ENCODE results near the gene SNRPN. TPM values are rescaled to one million over a fixed set of nuclear protein-coding genes. Genes with fewer than 3 reads are reported as not detected.

SNRPN gene
- total RNA-seq, 1 experiment from 2014 or later, result 2.0 TPM

GRCh38 chr15:24944954-24945353, 9.8 kb upstream of the SNRPN start:
- TF ChIP-seq JUND (IDR thresholded peaks at IDR 0.05), result no peak
- TF ChIP-seq EZH2phosphoT487 (IDR thresholded peaks at IDR 0.05; ENCODE audit: borderline replicate concordance), result no peak
- no peak for TF ChIP-seq EGR1 (IDR thresholded peaks at IDR 0.05; ENCODE audit: low read depth)
- TF ChIP-seq ZBTB33 (IDR thresholded peaks at IDR 0.05; ENCODE audit: extremely low read depth, insufficient replicate concordance, low read length), result no peak
- no peak for TF ChIP-seq ZNF274 (IDR thresholded peaks at IDR 0.05; ENCODE audit: low read depth, low read length)
- no peak for TF ChIP-seq MAX (IDR thresholded peaks at IDR 0.05)
- Histone ChIP-seq H3K4me3 (replicated peaks in 1 of 2; ENCODE audit: low read depth in 1 of 2, low read length in 2 of 2) (no peak overlapping the region), H3K4me1 (ENCODE audit: control insufficient read depth in 1 of 2, insufficient read depth in 2 of 2, low read length in 2 of 2) (no peaks in the 10 kb centered on the region), H3K36me3 (ENCODE audit: control insufficient read depth in 1 of 2, insufficient read depth in 2 of 2, low read length in 2 of 2) (no peaks in the 10 kb centered on the region), H3K27ac (ENCODE audit: low read depth, low read length) (no peak overlapping the region), H3K79me2 (ENCODE audit: insufficient read depth, low read length) (no peaks in the 10 kb centered on the region), H3K9ac (ENCODE audit: low read length) (no peak overlapping the region), H4K20me1 (ENCODE audit: insufficient read depth) (no peaks in the 10 kb centered on the region), H3K9me3 (ENCODE audit: control insufficient read depth in 1 of 2, insufficient read depth in 1 of 2, low read depth in 1 of 2, low read length in 2 of 2) (peaks cover 11 to 19% of the 10 kb centered on the region in 2 experiments; a peak in 2 of 4 replicates), H3K27me3 (ENCODE audit: insufficient read depth, low read length) (no peaks in the 10 kb centered on the region), H3K4me2 (ENCODE audit: low read length) (no peak overlapping the region), H2AFZ (ENCODE audit: low read depth, low read length, poor library complexity, severe bottlenecking) (no peak overlapping the region), H3K9me2 (ENCODE audit: insufficient read depth) (no peaks in the 10 kb centered on the region)
- ChIA-PET RAD21 (ENCODE audit: low non-redundant PET in 1 of 2, low total read pairs in 2 of 2, uncharacterized antibody in 2 of 2, unreplicated experiment in 2 of 2) (no interaction called here), POLR2A (no interaction called here), CTCF (no interaction called here)
- intact Hi-C loops (cut with micrococcal nuclease), result no loop called here
- ATAC-seq (no peak), DNase-seq (ENCODE audit: low read depth, low spot score) (no peak)
- BruUV-seq (replicated peaks), result no TSS peak

DNA sequence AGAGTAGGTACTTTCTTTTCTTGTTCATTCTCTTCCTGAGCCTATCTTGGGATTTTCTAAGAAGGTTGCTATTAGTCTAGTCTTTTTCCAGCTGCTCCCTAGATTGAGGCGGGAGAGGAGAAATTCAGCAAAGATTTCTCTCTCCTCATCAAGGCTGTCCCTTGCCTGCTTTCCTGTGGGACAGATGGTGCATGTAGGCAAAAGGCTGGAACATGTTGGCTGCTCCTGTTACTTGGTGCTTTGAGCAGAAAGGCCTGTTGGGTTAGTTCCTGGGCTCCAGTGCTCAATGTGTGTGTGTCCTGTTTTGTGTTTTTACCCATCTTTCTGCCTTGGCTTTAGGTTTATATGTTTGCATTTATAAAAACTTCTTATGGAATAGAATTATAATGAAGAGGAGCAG, 9.1 kb upstream of the SNRPN start:
- DNase-seq (ENCODE audit: low read depth, low spot score) (no peak), ATAC-seq (no peak)
- no peak for TF ChIP-seq TCF7L2 (IDR thresholded peaks at IDR 0.05; ENCODE audit: borderline replicate concordance, extremely low read depth, insufficient read depth, insufficient read length)
- RAD21 ChIA-PET (ENCODE audit: low non-redundant PET in 1 of 2, low total read pairs in 2 of 2, uncharacterized antibody in 2 of 2, unreplicated experiment in 2 of 2), result no interaction called here
- no TSS peak for BruUV-seq (replicated peaks)
- H3K9ac ChIP-seq (ENCODE audit: low read length), result no peak overlapping the region
- no peak overlapping the region for H3K27ac ChIP-seq (ENCODE audit: low read depth, low read length)
- intact Hi-C loops (cut with micrococcal nuclease), result no loop called here
- H3K36me3 ChIP-seq (ENCODE audit: control insufficient read depth in 1 of 2, insufficient read depth in 2 of 2, low read length in 2 of 2), result no peaks in the 10 kb centered on the region
- peaks cover 11 to 19% of the 10 kb centered on the region in 2 experiments; a peak in 2 of 4 replicates for H3K9me3 ChIP-seq (ENCODE audit: control insufficient read depth in 1 of 2, insufficient read depth in 1 of 2, low read depth in 1 of 2, low read length in 2 of 2)
- H3K27me3 ChIP-seq (ENCODE audit: insufficient read depth, low read length), result no peaks in the 10 kb centered on the region
- H4K20me1 ChIP-seq (ENCODE audit: insufficient read depth), result no peaks in the 10 kb centered on the region
- H3K4me2 ChIP-seq (ENCODE audit: low read length), result no peak overlapping the region
- H3K4me3 ChIP-seq (replicated peaks in 1 of 2; ENCODE audit: low read depth in 1 of 2, low read length in 2 of 2), result no peak overlapping the region
- no peaks in the 10 kb centered on the region for H3K4me1 ChIP-seq (ENCODE audit: control insufficient read depth in 1 of 2, insufficient read depth in 2 of 2, low read length in 2 of 2)
- H3K79me2 ChIP-seq (ENCODE audit: insufficient read depth, low read length), result no peaks in the 10 kb centered on the region
- POLR2A ChIA-PET, result no interaction called here
- CTCF ChIA-PET, result no interaction called here
- H3K9me2 ChIP-seq (ENCODE audit: insufficient read depth), result no peaks in the 10 kb centered on the region
- H2AFZ ChIP-seq (ENCODE audit: low read depth, low read length, poor library complexity, severe bottlenecking), result no peak overlapping the region
